Measurements from ENCODE around the gene PCDHA3.
"Not testable (repeated sequence)": the region's sequence is repeated elsewhere in the genome, so short reads cannot be mapped to it uniquely, and the experiment has no call there.

PCDHA3 gene

DNA sequence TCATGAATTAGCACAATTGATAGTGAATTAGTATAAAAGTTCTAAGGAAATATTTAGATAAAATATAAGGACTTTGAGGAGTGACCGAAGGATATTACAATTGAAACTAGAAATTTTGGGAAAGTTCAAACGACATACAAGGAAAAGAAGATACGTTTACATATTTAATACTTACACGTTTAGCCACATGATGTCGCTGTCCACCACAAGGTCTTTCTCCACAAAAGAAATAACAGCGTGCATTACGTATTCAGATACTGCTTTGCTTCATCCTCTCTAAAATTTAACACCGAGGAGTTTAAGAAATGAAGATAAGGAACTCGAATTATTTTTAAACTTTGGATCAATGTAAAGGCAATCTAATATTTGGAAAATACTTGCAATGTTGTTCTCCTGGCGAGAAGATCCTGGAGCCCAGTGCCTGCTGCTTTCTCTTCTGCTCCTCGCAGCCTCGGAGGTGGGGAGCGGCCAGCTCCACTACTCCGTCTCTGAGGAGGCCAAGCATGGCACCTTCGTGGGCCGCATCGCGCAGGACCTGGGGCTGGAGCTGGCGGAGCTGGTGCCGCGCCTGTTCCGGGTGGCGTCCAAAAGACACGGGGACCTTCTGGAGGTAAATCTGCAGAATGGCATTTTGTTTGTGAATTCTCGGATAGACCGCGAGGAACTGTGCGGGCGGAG, at the start of gene PCDHA3:
PCDHA3 (plus strand) TSS at position 242 of the 678 bp plus-strand sequence.
- DNase-seq (ENCODE audit: low read depth in 3 of 3), result no peak

DNA sequence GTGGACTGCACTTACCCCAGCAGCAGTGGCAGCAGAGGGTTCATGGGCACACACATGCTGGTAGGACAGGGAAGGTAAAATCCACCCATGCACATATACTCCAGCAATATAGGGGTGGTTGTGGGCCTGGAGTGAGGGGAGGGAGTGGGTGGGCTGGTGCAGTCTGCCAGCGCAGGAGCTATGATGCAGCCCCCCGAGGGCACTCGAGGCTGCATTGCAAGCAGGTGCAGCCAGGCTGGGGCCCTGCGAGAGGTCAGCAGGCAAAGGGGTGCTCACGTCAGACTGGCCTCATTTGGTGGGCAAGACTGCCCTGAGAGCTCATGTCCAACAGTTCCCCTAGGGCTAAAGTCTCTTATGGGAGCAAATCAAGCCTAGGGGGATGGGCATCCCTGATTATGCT, 47.3 kb upstream of the PCDHA3 start:
- no peak for DNase-seq (ENCODE audit: low read depth in 3 of 3)

DNA sequence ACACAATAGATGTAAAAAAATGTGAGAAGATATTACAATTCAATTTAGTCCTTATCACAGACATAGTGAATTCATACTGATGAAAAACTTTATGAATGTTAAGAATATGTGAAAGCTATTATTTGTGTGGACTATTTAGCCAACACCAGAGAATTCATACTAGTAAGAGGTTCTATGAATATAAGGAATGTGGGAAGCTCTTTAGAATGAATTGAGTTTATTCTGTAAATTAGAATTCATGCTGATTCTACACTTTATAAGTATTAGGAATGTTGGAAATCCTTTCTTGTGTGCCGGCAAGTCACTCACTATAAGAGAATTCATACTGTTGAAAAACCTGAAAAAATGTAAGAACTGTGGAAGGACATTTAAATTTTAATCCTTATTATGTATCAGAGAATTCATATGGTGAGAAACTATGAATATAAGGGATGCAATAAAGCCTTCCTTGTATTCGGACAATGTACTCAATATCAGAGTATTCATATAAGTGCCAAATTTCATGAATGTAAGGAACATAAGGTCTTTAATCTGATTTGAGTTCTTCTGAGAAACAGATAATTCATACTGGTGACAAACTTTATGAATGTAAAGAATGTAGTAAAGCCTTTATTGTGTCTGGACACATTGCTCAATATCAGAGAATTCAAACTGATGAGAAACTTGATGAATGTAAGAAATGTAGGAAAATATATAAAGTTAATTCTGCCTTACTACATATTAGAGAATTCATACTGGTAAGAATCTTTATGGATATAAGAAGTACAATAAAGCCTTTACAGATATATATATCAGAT, 36.5 kb upstream of the PCDHA3 start:
- no peak for DNase-seq (ENCODE audit: low read depth in 3 of 3)

GRCh38 chr5:140767444-140767843, 33.4 kb upstream of the PCDHA3 start:
- DNase-seq (ENCODE audit: low read depth in 3 of 3), result no peak

DNA sequence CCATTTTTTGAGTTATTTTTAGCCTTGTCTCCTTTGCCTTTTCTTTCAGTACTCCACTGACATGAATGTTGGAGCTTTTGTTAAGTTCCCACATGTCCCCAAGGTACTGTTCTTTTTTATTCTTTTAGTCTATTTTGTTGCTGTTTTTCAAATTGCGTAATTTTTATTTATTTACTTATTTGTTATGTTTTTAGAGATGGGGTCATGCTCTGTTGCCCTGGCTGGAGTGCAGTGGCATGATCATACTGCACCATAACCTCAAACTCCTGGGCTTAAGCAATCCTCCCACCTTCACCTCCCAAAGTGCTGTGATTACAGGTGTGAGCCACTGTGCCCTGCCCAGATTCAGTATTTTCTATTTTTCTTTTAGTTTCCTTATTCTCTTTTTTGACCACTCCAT, 20.3 kb upstream of the PCDHA3 start:
- DNase-seq (ENCODE audit: low read depth in 3 of 3), result no peak

- DNase-seq (ENCODE audit: low read depth in 3 of 3), result no peak
These were observed 14.8 kb upstream of the PCDHA3 start, which contains the start of gene PCDHA1 for GRCh38 chr5:140785905-140786686. Gene PCDHA1 (plus strand): TSS chr5:140786140.

- not testable (repeated sequence) for DNase-seq (ENCODE audit: low read depth in 3 of 3)
These were observed 13.4 kb upstream of the PCDHA3 start for GRCh38 chr5:140787422-140787821.

DNA sequence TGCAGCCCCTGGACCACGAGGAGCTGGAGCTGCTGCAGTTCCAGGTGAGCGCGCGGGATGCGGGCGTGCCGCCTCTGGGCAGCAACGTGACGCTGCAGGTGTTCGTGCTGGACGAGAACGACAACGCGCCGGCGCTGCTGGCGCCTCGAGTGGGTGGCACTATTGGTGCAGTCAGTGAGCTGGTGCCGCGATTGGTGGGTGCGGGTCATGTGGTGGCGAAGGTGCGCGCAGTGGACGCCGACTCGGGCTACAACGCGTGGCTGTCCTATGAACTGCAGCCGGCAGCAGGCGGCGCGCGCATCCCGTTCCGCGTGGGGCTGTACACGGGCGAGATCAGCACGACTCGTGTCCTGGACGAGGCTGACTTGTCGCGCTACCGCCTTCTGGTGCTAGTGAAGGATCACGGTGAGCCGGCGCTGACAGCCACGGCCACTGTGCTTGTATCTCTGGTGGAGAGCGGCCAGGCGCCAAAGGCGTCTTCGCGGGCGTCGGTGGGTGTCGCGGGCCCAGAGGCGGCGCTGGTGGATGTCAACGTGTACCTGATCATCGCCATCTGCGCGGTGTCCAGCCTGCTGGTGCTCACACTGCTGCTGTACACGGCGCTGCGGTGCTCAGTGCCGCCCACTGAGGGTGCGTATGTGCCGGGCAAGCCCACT, 12.9 kb upstream of the PCDHA3 start:
- not testable (repeated sequence) for DNase-seq (ENCODE audit: low read depth in 3 of 3)

DNA sequence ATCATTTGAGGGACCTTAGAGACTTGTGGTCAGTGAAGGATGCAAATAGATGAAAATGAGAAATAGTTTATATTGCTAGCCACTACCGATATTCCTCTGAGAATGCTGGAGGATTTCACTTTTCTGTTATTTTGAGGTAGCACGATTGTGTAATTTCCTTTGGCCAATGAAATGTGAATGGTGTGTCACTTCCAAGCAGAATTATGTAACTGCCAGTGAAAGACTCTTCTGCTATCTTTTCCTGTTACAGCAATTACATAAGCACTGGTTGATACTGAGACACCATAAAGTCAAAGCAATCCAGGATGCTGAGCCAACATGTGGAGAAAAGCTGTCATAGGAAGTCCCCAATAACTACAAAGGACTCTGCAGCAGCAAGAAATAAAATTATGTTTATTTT, 9.8 kb upstream of the PCDHA3 start:
- no peak for DNase-seq (ENCODE audit: low read depth in 3 of 3)

- DNase-seq (ENCODE audit: low read depth in 3 of 3), result no peak
These were observed 6.1 kb upstream of the PCDHA3 start, which contains the start of gene PCDHA2 for GRCh38 chr5:140794595-140795258. Gene PCDHA2 (plus strand): TSS chr5:140794852.

DNA sequence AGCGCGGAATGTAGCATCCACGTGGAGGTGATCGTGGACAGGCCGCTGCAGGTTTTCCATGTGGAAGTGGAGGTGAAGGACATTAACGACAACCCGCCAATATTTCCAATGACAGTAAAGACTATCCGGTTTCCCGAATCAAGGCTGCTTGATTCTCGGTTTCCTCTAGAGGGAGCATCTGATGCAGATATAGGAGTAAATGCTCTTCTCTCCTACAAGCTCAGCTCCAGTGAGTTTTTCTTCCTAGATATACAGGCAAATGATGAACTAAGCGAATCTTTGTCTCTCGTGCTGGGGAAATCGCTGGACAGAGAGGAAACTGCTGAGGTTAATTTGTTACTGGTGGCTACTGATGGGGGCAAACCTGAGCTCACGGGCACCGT, 5.6 kb upstream of the PCDHA3 start:
- DNase-seq (ENCODE audit: low read depth in 3 of 3), result no peak

DNA sequence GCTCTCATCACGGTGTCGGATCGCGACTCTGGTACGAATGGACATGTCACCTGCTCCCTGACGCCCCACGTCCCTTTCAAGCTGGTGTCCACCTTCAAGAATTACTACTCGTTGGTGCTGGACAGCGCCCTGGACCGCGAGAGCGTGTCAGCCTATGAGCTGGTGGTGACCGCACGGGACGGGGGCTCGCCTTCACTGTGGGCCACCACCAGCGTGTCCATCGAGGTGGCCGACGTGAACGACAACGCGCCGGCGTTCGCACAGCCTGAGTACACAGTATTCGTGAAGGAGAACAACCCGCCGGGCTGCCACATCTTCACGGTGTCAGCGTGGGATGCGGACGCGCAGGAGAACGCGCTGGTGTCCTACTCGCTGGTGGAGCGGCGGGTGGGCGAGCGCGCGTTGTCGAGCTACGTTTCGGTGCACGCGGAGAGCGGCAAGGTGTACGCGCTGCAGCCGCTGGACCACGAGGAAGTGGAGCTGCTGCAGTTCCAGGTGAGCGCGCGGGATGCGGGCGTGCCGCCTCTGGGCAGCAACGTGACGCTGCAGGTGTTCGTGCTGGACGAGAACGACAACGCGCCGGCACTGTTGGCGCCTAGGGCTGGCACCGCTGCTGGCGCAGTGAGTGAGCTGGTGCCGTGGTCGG, 4.7 kb upstream of the PCDHA3 start:
- DNase-seq (ENCODE audit: low read depth in 3 of 3), result not testable (repeated sequence)

GRCh38 chr5:140796718-140797095, 4.2 kb upstream of the PCDHA3 start:
- no peak for DNase-seq (ENCODE audit: low read depth in 3 of 3)

DNA sequence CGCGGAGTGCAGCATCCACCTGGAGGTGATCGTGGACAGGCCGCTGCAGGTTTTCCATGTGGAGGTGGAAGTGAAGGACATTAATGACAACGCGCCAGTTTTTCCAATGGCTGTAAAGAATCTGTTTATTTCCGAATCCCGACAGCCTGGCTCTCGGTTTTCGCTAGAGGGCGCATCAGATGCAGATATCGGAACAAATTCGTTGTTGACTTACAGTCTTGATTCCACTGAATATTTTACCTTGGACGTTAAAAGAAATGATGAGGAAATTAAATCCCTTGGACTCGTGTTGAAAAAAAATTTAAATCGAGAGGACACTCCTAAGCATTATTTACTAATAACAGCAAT, 611 bp downstream of the PCDHA3 start:
- no peak for DNase-seq (ENCODE audit: low read depth in 3 of 3)

DNA sequence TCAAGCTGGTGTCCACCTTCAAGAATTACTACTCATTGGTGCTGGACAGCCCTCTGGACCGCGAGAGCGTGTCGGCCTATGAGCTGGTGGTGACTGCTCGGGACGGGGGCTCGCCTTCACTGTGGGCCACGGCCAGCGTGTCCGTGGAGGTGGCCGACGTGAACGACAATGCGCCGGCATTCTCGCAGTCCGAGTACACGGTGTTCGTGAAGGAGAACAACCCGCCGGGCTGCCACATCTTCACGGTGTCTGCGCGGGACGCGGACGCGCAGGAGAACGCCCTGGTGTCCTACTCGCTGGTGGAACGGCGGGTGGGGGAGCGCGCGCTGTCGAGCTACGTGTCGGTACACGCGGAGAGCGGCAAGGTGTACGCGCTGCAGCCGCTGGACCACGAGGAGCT, 1.5 kb downstream of the PCDHA3 start:
- not testable (repeated sequence) for DNase-seq (ENCODE audit: low read depth in 3 of 3)

DNA sequence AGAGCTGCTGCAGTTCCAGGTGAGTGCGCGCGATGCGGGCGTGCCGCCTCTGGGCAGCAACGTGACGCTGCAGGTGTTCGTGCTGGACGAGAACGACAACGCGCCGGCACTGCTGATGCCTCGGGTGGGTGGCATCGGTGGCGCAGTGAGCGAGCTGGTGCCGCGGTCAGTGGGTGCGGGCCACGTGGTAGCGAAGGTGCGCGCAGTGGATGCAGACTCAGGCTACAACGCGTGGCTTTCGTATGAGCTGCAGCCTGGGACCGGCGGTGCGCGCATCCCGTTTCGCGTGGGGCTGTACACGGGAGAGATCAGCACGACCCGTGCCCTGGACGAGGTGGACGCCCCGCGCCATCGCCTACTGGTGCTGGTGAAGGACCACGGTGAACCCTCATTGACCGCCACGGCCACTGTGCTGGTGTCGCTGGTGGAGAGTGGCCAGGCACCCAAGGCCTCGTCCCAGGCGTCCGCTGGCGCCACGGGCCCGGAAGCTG, 2.0 kb downstream of the PCDHA3 start:
- DNase-seq (ENCODE audit: low read depth in 3 of 3), result no peak

DNA sequence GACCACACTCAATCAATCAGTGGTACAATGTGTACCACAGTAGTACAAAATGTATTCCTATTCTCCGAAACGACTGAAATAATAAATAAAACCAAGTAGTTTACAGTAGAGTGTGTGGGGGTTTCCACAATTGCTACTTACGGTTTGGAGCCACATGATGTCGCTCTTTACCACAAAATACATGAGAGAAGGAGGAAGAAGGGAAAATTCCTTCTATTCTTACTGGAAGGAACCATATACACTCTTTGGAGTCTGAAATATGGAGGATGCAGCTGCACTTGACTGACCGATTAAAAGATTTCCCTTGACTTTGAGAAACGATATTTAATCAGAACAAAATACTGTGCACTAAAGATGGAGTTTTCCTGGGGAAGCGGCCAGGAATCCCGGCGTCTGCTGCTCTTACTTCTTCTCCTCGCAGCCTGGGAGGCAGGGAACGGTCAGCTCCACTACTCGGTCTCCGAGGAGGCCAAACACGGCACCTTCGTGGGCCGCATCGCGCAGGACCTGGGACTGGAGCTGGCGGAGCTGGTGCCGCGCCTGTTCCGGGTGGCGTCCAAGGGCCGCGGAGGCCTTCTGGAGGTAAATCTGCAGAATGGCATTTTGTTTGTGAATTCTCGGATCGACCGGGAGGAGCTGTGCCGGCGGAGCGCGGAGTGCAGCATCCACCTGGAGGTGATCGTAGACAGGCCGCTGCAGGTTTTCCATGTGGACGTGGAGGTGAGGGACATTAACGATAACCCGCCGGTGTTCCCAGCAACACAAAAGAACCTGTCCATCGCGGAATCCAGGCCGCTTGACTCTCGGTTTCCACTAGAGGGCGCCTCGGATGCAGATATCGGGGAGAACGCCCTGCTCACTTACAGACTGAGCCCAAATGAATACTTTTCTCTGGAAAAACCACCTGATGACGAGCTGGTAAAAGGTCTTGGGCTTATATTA, 6.2 kb downstream of the PCDHA3 start, which contains the start of gene PCDHA4:
PCDHA4 (plus strand) TSS at position 235 of the 942 bp plus-strand sequence.
- no peak for DNase-seq (ENCODE audit: low read depth in 3 of 3)

GRCh38 chr5:140808241-140808888, 7.5 kb downstream of the PCDHA3 start:
- DNase-seq (ENCODE audit: low read depth in 3 of 3), result not testable (repeated sequence)

- DNase-seq (ENCODE audit: low read depth in 3 of 3), result no peak
These were observed 8.0 kb downstream of the PCDHA3 start for GRCh38 chr5:140808889-140809291.
